Activated CD4-positive, CD25-positive, alpha-beta regulatory T cell treated with anti-CD3 and anti-CD28 coated beads, Interleukin-2, amount 50 U/mL, for 72 hours (primary cell): ENCODE results near the gene ZNF823.
"Not testable (repeated sequence)": the region's sequence is repeated elsewhere in the genome, so short reads cannot be mapped to it uniquely, and the experiment has no call there.

ENCODE experiments used
- DNase-seq: peaks from one replicate; pipeline ENCODE4 v3.0.0; 2021

ZNF823 gene

GRCh38 chr19:11676661-11677600 lies 61.8 kb downstream of the ZNF823 start:
- DNase-seq = not testable (repeated sequence)

- no peak for DNase-seq
Observed at GRCh38 chr19:11675569-11675968, 63.2 kb downstream of the ZNF823 start.

GRCh38 chr19:11674067-11674492 lies 64.7 kb downstream of the ZNF823 start:
- no peak for DNase-seq

- DNase-seq = no peak
Observed at GRCh38 chr19:11673608-11674041, 65.1 kb downstream of the ZNF823 start.
